Muscle of leg (tissue), 11 donors: ENCODE data around the gene MTMR3. TPM values are rescaled to one million over a fixed set of nuclear protein-coding genes. Genes with fewer than 3 reads are reported as not detected.

Source experiments
- DNase-seq: peaks from one replicate; pipeline ENCODE4 v3.0.0; 2013
- H3K27ac ChIP-seq: one replicate; pipeline ENCODE4 v1.5.1; 2013; ENCODE audit warnings: mild to moderate bottlenecking, low read length, control low read depth
- H3K27me3 ChIP-seq: one replicate; pipeline ENCODE4 v1.6.1; 2013; ENCODE audit warnings: low read length; ENCODE audit not compliant: control insufficient read depth, insufficient read depth
- H3K36me3 ChIP-seq: one replicate; pipeline ENCODE4 v1.6.1; 2013; ENCODE audit warnings: low read length; ENCODE audit not compliant: control insufficient read depth, insufficient read depth
- H3K4me1 ChIP-seq: one replicate; pipeline ENCODE4 v1.6.1; 2013; ENCODE audit warnings: low read length; ENCODE audit not compliant: control insufficient read depth, insufficient read depth
- H3K4me3 ChIP-seq: one replicate; pipeline ENCODE4 v1.5.1; 2013; ENCODE audit warnings: low read length, control low read depth
- H3K9me3 ChIP-seq: replicated peaks from 2 replicates; pipeline ENCODE4 v1.6.1; 2013; ENCODE audit warnings: low read depth, low read length; ENCODE audit not compliant: control insufficient read depth
- WGBS: methylation state at CpG from one replicate; pipeline ENCODE4 v1.1.5; 2013; ENCODE audit warnings: missing lambda C conversion rate; ENCODE audit not compliant: insufficient coverage; 5-methylcytosine and 5-hydroxymethylcytosine counted together
- polyA plus RNA-seq, 8 donors: library from polyadenylated mRNA; unstranded; fragments of 120-200 nt; gene quantifications; one replicate each; pipeline versions ENCODE4 v1.2.1 to v1.2.3, GENCODE V29; 2013; ENCODE audit warnings: inconsistent platforms in 1 of 8, low replicate concordance in 1 of 8; ENCODE audit not compliant: insufficient read length in 8 of 8, insufficient read depth in 1 of 8
- total RNA-seq: library from RNA; stranded (reverse); fragments of 120-200 nt; gene quantifications from one replicate; pipeline ENCODE4 v1.2.4, GENCODE V29; 2013

Gene MTMR3
- total and polyA plus RNA-seq, 9 donors = 23.6 to 29.1 (median 25.7) TPM

DNA sequence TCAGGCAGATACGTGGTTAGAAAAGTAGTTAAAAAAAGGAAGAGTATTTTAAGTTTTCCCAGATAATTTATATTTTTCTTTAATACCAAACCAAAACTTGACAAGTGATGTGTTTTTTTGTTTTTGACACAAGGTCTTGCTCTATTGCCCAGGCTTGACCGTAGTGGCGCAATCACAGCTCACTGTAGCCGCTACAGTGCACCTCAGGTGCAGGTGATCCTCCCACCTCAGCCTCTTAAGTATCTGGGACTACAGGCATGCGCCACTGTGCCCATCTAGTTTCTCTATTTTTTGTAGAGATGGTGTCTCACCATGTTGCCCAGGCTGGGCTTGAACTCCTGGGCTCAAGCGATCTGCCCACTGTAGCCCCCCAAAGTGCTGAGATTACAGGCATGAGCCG lies 92.5 kb downstream of the MTMR3 start:
- 100% methylated on average over 2 of the region's 7 CpGs for WGBS
- DNase-seq = no peak
- H3K9me3 ChIP-seq = no peaks in the 10 kb centered on the region
- H3K36me3 ChIP-seq = peaks cover 10% of the 10 kb centered on the region
- H3K4me3 ChIP-seq = no peak overlapping the region
- no peaks in the 10 kb centered on the region for H3K4me1 ChIP-seq
- no peaks in the 10 kb centered on the region for H3K27me3 ChIP-seq
- H3K27ac ChIP-seq = no peak overlapping the region

GRCh38 chr22:29977107-29977506 lies 94.1 kb downstream of the MTMR3 start:
- H3K27ac ChIP-seq = no peak overlapping the region
- no peaks in the 10 kb centered on the region for H3K9me3 ChIP-seq
- no peaks in the 10 kb centered on the region for H3K4me1 ChIP-seq
- no peak for DNase-seq
- H3K4me3 ChIP-seq = no peak overlapping the region
- H3K36me3 ChIP-seq = peaks cover 13% of the 10 kb centered on the region
- H3K27me3 ChIP-seq = no peaks in the 10 kb centered on the region
- WGBS = 100% methylated on average over 1 of the region's 3 CpGs

DNA sequence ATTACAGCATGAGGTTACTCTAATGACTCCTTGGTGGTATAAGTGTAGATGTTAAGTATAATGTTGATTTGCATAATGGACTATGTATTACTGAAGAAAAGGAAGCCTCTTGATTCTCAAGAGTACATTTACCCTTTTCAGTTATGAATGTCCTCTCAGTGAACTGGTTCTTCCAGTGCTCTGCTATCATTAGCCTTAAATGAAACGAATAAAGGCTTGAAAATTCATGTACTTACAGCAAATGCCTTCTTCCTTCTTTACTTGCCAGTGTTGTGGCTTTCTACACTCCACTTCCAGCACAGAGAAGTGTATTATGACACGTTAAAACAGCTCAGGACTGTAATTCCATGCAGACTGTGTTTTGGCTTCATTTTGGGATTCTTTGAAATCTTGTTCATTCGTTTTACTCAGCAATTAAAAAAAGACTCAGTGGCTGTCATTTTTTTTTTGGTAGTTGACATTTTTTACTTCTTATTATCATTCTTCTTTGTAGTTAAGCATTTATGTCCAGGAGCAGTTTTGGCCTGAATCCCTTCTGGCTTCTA lies 96.9 kb downstream of the MTMR3 start:
- WGBS = 78% methylated on average over 1 of the region's 3 CpGs

DNA sequence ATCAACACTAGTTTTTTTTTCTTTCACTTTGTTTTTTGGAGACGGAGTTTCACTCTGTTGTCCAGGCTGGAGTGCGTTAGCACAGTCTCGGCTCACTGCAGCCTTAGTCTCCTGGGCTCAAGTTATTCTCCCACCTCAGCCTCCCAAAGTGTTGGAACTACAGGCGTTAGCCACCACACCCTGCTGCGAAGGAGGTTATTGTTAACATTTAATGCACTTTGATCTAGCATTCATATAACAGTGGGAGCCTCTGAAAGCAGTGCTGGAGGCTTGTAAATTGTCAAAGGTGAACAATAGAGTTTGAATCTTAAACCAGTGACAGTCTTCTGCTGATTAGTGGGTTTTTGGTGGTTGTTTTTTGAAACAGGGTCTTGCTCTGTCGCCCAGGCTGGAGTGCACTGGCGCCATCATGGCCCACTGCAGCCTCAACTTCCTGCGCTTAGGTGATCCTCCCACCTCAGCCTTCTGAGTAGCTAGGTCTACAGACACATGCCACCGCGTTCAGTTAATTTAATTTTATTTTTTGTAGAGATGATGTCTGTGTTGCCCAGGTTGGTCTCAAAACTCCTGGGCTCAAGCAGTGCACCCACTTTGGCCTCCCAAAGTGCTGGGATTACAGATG lies 100.4 kb downstream of the MTMR3 start:
- WGBS = no CpG with 5 or more reads among the region's 10 CpGs
- H3K36me3 ChIP-seq = peaks cover 11% of the 10 kb centered on the region

More for the DNA sequence above, 96.9 kb downstream of the MTMR3 start:
- H3K4me3 ChIP-seq = no peak overlapping the region
- H3K9me3 ChIP-seq = no peaks in the 10 kb centered on the region
- H3K27ac ChIP-seq = no peak overlapping the region
- no peaks in the 10 kb centered on the region for H3K27me3 ChIP-seq
- DNase-seq = peak; percentile 17
- peaks cover 14% of the 10 kb centered on the region for H3K36me3 ChIP-seq
- H3K4me1 ChIP-seq = no peaks in the 10 kb centered on the region

DNA sequence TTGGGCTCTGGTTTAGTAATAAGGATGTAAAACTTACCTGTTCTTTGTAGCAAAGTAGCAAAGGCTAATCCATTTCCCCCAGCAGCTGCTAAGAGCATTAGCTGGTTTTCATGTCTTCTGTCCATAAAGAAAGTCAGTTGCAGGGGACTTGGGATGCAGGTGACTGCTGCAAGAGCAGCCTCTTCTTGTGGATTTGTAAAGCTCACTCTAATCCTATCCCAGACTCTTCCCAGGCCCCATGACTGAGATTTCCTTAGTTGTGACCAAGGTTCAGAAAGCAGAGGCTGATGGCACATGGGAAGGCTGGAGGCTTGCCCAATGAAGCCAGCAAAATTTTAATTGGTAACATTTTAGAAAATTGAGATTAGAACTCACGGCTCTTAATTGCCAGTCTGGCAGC lies 102.9 kb downstream of the MTMR3 start:
- no peak for DNase-seq
- H3K36me3 ChIP-seq = peaks cover 6% of the 10 kb centered on the region
- no peaks in the 10 kb centered on the region for H3K4me1 ChIP-seq
- no peaks in the 10 kb centered on the region for H3K27me3 ChIP-seq
- WGBS = no CpG with 5 or more reads among the region's 1 CpG
- no peaks in the 10 kb centered on the region for H3K9me3 ChIP-seq
- no peak overlapping the region for H3K27ac ChIP-seq
- H3K4me3 ChIP-seq = no peak overlapping the region

More for the DNA sequence above, 100.4 kb downstream of the MTMR3 start:
- Histone ChIP-seq H3K9me3 (no peaks in the 10 kb centered on the region), H3K27ac (no peak overlapping the region), H3K4me3 (no peak overlapping the region), H3K27me3 (no peaks in the 10 kb centered on the region), H3K4me1 (no peaks in the 10 kb centered on the region)
- no peak for DNase-seq

- DNase-seq = peak; percentile 24
- H3K36me3 ChIP-seq = peaks cover 8% of the 10 kb centered on the region
- H3K4me3 ChIP-seq = no peak overlapping the region
- H3K4me1 ChIP-seq = no peaks in the 10 kb centered on the region
- H3K27me3 ChIP-seq = no peaks in the 10 kb centered on the region
- no peaks in the 10 kb centered on the region for H3K9me3 ChIP-seq
- WGBS = 11% methylated on average over 1 of the region's 1 CpG
- H3K27ac ChIP-seq = no peak overlapping the region
These were observed 104.2 kb downstream of the MTMR3 start for GRCh38 chr22:29987137-29987536.

GRCh38 chr22:29988719-29989118 lies 105.7 kb downstream of the MTMR3 start:
- Histone ChIP-seq H3K4me3 (no peak overlapping the region), H3K36me3 (peaks cover 8% of the 10 kb centered on the region), H3K9me3 (no peaks in the 10 kb centered on the region), H3K4me1 (no peaks in the 10 kb centered on the region), H3K27me3 (no peaks in the 10 kb centered on the region), H3K27ac (no peak overlapping the region)
- DNase-seq = no peak
- WGBS = no CpG with 5 or more reads among the region's 2 CpGs

GRCh38 chr22:29989446-29989845 lies 106.5 kb downstream of the MTMR3 start:
- Histone ChIP-seq H3K27me3 (no peaks in the 10 kb centered on the region), H3K36me3 (peaks cover 11% of the 10 kb centered on the region), H3K4me3 (no peak overlapping the region), H3K4me1 (no peaks in the 10 kb centered on the region), H3K27ac (no peak overlapping the region), H3K9me3 (no peaks in the 10 kb centered on the region)
- WGBS = no CpG with 5 or more reads among the region's 6 CpGs
- DNase-seq = no peak

GRCh38 chr22:29992341-29993275 lies 109.6 kb downstream of the MTMR3 start:
- 83% methylated on average over 1 of the region's 6 CpGs for WGBS
- no peak for DNase-seq
- Histone ChIP-seq H3K4me3 (no peak overlapping the region), H3K27me3 (no peaks in the 10 kb centered on the region), H3K9me3 (no peaks in the 10 kb centered on the region), H3K27ac (no peak overlapping the region), H3K36me3 (peaks cover 13% of the 10 kb centered on the region), H3K4me1 (peaks cover 3% of the 10 kb centered on the region)

DNA sequence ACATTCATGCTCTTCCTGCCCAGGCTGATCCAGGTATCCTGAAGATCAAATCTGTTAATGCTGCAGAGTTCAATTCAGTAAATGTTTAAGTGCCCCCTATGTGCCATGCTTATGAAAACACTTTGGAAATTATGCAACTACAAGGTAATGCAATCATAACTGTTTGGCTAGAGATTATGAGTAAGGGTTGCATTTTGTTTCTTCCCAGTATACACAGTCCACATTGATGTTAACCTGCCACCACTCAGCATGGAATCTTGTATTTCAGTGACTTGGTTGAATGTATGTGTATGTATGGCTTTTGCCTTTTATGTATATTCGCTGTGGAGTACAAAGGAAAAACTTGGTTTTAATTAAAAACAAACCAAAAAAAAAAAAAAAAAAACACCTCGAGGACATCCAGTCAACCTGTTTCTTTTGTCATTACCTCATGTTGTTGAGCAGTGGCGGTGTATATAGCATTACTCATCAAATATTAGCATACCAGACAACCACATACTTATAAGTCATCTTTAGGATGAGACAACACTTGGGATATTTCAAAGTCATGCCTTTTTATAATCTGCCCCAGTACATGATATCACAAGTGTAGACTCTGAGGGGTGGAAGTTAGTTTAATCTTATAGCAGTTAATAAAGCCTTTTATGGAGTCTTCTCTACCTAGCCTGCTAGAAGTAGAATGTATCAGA lies 111.2 kb downstream of the MTMR3 start:
- no peak overlapping the region for H3K27ac ChIP-seq
- peaks cover 16% of the 10 kb centered on the region for H3K36me3 ChIP-seq

More for the DNA sequence above, 111.2 kb downstream of the MTMR3 start:
- peaks cover 3% of the 10 kb centered on the region for H3K4me1 ChIP-seq
- H3K9me3 ChIP-seq = no peaks in the 10 kb centered on the region
- DNase-seq = no peak
- no peak overlapping the region for H3K4me3 ChIP-seq
- no peaks in the 10 kb centered on the region for H3K27me3 ChIP-seq
- WGBS = no CpG with 5 or more reads among the region's 3 CpGs
